Calu3 (cell line): Measurements from ENCODE around the gene THY1. TPM values are rescaled to one million over a fixed set of nuclear protein-coding genes. Genes with fewer than 3 reads are reported as not detected.

Experiments
- BruUV-seq: library from RNA; stranded (reverse); fragments of 400-500 nt; replicated peaks from 2 replicates; lab custom pipeline; 2021; lab: Mats Ljungman, UMichigan
- CTCF ChIA-PET: fragments of 300-600 bp; sonication (Branson Sonifier 250); formaldehyde crosslinking; loops from one replicate; lab custom pipeline; 2022; ENCODE audit warnings: antibody characterized with exemption; lab: Charles Lee
- DNase-seq: peaks from one replicate; pipeline ENCODE4 v3.0.0; 2022
- H3K27ac Mint-ChIP-seq: one replicate; pipeline ENCODE4 v1.8.0; 2022; ENCODE audit warnings: mixed read lengths; ENCODE audit not compliant: unreplicated experiment
- H3K27me3 Mint-ChIP-seq: one replicate; pipeline ENCODE4 v1.8.0; 2022; ENCODE audit warnings: mixed read lengths; ENCODE audit not compliant: unreplicated experiment
- H3K36me3 Mint-ChIP-seq: one replicate; pipeline ENCODE4 v1.8.0; 2022; ENCODE audit warnings: mild to moderate bottlenecking, moderate library complexity, mixed read lengths; ENCODE audit not compliant: insufficient read depth, unreplicated experiment
- H3K4me1 Mint-ChIP-seq: one replicate; pipeline ENCODE4 v1.8.0; 2022; ENCODE audit warnings: mild to moderate bottlenecking, low read depth, mixed read lengths; ENCODE audit not compliant: unreplicated experiment
- H3K4me3 Mint-ChIP-seq: one replicate; pipeline ENCODE4 v1.8.0; 2022; ENCODE audit warnings: mild to moderate bottlenecking, low read depth, moderate library complexity, mixed read lengths; ENCODE audit not compliant: unreplicated experiment
- H3K9me3 Mint-ChIP-seq: one replicate; pipeline ENCODE4 v1.8.0; 2022; ENCODE audit warnings: low read depth, mixed read lengths; ENCODE audit not compliant: unreplicated experiment
- intact Hi-C: fragments of 100-400 bp; cut with micrococcal nuclease; formaldehyde crosslinking; loops from one replicate; pipeline ENCODE4 v1.10.0; 2022; ENCODE audit not compliant: unreplicated experiment
- total RNA-seq: library from RNA; stranded (reverse); gene quantifications from 2 replicates; pipeline ENCODE4 v1.2.3, GENCODE V29; 2022
- TF ChIP-seq, protein P1 (sequence below): fragments of 200-600 bp; IDR thresholded peaks from one replicate; pipeline ENCODE4 v1.8.0; 2022; ENCODE audit warnings: antibody characterized with exemption; ENCODE audit not compliant: unreplicated experiment

The THY1 gene
- total RNA-seq, 1 experiment from 2014 or later = not detected

DNA sequence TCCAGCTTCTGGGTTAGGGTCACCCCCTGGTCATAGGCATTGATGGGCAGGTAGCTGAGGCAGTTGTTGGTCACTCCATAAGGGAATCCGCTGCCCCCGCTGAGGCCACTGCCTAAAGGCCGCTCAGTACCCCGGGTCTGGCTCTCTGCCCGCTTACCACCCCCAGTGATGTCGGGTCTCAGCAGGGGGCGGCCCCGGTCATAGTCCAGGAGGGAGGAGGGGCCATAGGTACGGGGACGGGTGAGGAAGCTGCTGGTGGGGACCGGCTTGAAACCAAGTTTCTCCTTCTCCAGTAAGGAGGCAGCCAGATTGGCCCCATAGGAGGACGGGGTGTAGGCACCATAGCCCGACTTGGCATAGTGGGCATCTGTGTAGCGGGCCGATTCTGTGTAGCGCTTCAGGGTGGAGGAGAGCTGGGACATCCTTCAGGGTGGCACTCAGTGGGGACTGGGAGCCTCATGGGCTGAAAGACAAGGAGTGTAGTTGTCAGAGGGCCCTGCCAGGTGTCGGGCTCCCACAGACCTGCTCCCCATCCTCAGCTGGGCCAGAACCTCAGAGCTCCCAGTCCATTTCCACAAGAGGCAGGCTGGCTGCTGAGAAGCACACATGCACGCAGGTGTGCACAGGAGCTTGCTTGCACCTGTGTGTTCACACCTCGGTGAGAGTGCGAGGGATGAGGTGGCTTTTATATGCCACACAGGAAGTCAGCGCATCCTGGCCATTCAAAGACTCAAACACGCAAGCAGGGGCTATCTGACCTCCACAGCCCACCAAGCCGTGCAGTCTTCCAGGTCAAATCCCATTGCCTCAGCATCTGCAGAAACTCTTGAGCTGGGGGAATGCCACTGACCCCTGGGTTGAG lies 49.7 kb downstream of the THY1 start:
- no peak overlapping the region for H3K4me3 Mint-ChIP-seq
- H3K27me3 Mint-ChIP-seq = no peaks in the 10 kb centered on the region
- H3K9me3 Mint-ChIP-seq = no peaks in the 10 kb centered on the region
- intact Hi-C loops = loop anchor here (5.0 kb wide), 1 partner anchor 51 kb away; no protein-coding TSS in a partner anchor
- no TSS peak for BruUV-seq
- H3K27ac Mint-ChIP-seq = no peak overlapping the region
- no peaks in the 10 kb centered on the region for H3K36me3 Mint-ChIP-seq
- CTCF ChIA-PET = interaction anchor here (0.7 to 1.5 kb wide), 5 partner anchors 20 to 50 kb away, joined by 3 to 8 read pairs (median 3); no protein-coding TSS in a partner anchor
- TF ChIP-seq, protein P1, sequence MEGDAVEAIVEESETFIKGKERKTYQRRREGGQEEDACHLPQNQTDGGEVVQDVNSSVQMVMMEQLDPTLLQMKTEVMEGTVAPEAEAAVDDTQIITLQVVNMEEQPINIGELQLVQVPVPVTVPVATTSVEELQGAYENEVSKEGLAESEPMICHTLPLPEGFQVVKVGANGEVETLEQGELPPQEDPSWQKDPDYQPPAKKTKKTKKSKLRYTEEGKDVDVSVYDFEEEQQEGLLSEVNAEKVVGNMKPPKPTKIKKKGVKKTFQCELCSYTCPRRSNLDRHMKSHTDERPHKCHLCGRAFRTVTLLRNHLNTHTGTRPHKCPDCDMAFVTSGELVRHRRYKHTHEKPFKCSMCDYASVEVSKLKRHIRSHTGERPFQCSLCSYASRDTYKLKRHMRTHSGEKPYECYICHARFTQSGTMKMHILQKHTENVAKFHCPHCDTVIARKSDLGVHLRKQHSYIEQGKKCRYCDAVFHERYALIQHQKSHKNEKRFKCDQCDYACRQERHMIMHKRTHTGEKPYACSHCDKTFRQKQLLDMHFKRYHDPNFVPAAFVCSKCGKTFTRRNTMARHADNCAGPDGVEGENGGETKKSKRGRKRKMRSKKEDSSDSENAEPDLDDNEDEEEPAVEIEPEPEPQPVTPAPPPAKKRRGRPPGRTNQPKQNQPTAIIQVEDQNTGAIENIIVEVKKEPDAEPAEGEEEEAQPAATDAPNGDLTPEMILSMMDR = no peak
- no peak for DNase-seq
- peaks cover 9% of the 10 kb centered on the region for H3K4me1 Mint-ChIP-seq

DNA sequence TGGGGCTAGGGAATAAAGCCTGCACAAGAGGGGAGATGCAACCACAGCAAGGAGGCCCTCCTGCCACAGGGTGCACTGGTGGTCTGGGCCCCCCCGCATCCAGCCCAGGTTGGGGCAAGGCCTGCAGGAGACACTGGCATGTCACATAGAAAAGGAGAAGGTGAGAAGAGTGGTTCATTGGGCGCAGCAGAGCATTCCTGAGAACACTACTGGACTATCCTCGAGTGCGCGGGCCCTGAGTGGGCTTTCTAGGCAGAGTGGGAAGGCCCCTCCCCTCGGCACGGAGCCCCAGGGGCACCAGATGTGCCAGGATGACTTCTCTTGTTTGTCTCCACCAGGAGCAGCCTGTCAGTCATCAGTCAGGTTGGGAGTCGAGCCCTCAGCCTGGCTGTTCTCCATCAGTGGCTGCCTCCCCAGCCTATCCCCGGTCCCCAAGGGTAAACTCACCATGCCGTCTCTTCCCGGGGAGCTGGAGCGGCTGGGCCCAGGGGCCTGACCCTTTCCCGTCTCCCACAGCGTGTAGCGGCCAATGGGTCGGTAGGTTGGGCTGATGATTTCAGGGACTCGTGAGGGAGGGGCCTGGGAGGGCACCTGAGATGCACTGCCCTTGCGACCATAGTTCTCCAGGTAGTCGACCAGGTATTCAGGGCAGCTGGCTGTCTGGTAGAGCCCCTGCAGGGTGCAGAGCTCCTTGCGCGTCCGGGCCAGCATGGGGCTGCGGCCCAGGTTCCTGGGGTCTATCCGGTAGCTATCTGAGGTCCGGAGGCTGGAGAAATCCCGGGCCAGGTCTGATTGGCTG lies 50.5 kb downstream of the THY1 start:
- CTCF ChIA-PET = interaction anchor here (1.2 kb wide), 2 partner anchors 32 to 33 kb away, joined by 3 read pairs; partner anchors contain the start of gene C1QTNF5

DNA sequence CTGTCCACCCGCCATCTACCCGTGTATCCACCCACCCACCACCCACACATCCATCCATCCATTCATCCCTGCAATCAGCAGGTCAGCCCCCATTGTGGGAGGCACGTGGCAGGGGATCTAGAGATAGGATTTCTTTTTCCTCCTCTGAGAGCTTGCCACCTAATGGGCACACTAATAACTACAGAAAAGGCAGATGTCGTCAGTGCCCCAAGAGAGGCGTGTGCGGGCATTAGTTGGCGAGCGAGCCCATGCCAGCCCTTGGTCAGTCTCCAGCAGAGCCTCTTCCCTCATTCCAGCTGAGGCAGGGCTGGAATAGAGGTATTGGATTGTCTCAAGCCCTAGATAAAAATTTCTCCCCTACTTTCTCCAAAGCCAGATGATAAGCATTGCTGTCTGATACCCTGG lies 51.2 kb downstream of the THY1 start:
- TF ChIP-seq, protein P1 = no peak
- H3K4me1 Mint-ChIP-seq = peaks cover 9% of the 10 kb centered on the region
- BruUV-seq = no TSS peak
- H3K9me3 Mint-ChIP-seq = no peaks in the 10 kb centered on the region
- CTCF ChIA-PET = interaction anchor here (1.2 kb wide), 1 partner anchor 31 kb away, joined by 3 read pairs; the partner anchor contains the start of gene C1QTNF5
- intact Hi-C loops = loop anchor here (5.0 kb wide), 1 partner anchor 49 kb away; no protein-coding TSS in a partner anchor
- H3K4me3 Mint-ChIP-seq = no peak overlapping the region
- H3K27ac Mint-ChIP-seq = no peak overlapping the region
- DNase-seq = no peak
- no peaks in the 10 kb centered on the region for H3K36me3 Mint-ChIP-seq
- no peaks in the 10 kb centered on the region for H3K27me3 Mint-ChIP-seq

More for the DNA sequence above, 50.5 kb downstream of the THY1 start:
- TF ChIP-seq, protein P1 = no peak
- Mint-ChIP-seq H3K4me1 (peaks cover 9% of the 10 kb centered on the region), H3K27ac (no peak overlapping the region), H3K27me3 (no peaks in the 10 kb centered on the region), H3K4me3 (no peak overlapping the region), H3K9me3 (no peaks in the 10 kb centered on the region), H3K36me3 (no peaks in the 10 kb centered on the region)
- DNase-seq = no peak
- intact Hi-C loops = loop anchor here (5.0 kb wide), 1 partner anchor 50 kb away; no protein-coding TSS in a partner anchor
- no TSS peak for BruUV-seq

DNA sequence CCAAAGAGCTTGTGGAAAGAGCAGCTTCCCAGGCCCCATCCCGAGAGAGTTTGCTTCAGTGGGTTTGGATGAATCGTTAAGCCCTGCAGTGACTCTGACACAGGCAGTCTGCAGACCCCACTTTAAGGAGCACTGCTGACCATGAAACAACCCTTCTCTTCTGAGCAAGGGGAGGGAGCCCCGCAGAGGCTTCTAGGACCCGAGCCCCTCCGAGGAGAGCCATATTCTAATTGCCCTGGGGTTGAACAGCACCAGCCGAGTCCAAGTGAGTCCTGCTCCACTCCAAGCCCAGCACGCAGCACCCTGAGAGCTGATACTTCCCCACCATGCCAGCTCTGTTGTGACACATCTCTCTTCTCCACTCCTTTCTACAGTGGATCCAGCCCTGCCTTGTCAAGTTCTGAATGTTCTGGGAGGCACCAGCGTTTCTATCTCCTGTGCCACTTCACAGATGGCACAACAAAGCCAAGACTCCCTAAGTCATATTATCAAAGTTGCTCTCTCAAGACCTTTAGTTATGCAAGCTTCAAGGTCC lies 51.8 kb downstream of the THY1 start:
- no peaks in the 10 kb centered on the region for H3K36me3 Mint-ChIP-seq
- no peak for DNase-seq
- peaks cover 9% of the 10 kb centered on the region for H3K4me1 Mint-ChIP-seq
- BruUV-seq = no TSS peak
- no peaks in the 10 kb centered on the region for H3K9me3 Mint-ChIP-seq
- no peak overlapping the region for H3K4me3 Mint-ChIP-seq
- TF ChIP-seq, protein P1 = no peak
- no peaks in the 10 kb centered on the region for H3K27me3 Mint-ChIP-seq
- CTCF ChIA-PET = interaction anchor here (1.2 kb wide), 1 partner anchor 31 kb away, joined by 3 read pairs; the partner anchor contains the start of gene C1QTNF5
- H3K27ac Mint-ChIP-seq = no peak overlapping the region
- intact Hi-C loops = loop anchor here (5.0 kb wide), 1 partner anchor 49 kb away; no protein-coding TSS in a partner anchor
